ENCODE measurements around the gene UNC45A.
A peak's percentile ranks its signal among the peaks of the same experiment; 100 is the strongest.
"Not testable (repeated sequence)": the region's sequence is repeated elsewhere in the genome, so short reads cannot be mapped to it uniquely, and the experiment has no call there.

UNC45A gene

GRCh38 chr15:90918034-90918788 is 16.9 kb upstream of the UNC45A start:
- DNase-seq, result no peak

- DNase-seq, result no peak
Measured at GRCh38 chr15:90918835-90919234, 16.2 kb upstream of the UNC45A start.

- no peak for DNase-seq
Measured at GRCh38 chr15:90921887-90922286, 13.2 kb upstream of the UNC45A start.

- DNase-seq, result not testable (repeated sequence)
Measured at GRCh38 chr15:90922712-90923322, 12.3 kb upstream of the UNC45A start.

GRCh38 chr15:90924375-90924774 is 10.7 kb upstream of the UNC45A start:
- no peak for DNase-seq

GRCh38 chr15:90926766-90927165 is 8.3 kb upstream of the UNC45A start:
- not testable (repeated sequence) for DNase-seq

DNA sequence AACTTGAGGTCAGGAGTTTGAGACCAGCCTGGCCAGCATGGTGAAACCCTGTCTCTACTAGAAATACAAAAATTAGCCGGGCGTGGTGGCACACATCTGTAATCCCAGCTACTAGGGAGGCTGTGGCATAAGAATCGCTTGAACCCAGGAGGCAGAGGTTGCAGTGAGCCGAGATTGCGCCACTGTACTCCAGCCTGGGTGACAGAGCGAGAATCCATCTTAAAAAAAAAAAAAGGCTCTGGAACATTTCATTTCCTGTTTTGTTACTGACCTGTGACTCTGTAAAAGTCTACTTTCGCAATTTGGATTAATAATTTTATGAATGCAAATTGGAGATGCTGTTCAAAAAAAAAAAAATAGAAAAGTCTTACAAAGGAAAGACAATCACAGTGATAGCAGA is 7.0 kb upstream of the UNC45A start:
- DNase-seq, result not testable (repeated sequence)

DNA sequence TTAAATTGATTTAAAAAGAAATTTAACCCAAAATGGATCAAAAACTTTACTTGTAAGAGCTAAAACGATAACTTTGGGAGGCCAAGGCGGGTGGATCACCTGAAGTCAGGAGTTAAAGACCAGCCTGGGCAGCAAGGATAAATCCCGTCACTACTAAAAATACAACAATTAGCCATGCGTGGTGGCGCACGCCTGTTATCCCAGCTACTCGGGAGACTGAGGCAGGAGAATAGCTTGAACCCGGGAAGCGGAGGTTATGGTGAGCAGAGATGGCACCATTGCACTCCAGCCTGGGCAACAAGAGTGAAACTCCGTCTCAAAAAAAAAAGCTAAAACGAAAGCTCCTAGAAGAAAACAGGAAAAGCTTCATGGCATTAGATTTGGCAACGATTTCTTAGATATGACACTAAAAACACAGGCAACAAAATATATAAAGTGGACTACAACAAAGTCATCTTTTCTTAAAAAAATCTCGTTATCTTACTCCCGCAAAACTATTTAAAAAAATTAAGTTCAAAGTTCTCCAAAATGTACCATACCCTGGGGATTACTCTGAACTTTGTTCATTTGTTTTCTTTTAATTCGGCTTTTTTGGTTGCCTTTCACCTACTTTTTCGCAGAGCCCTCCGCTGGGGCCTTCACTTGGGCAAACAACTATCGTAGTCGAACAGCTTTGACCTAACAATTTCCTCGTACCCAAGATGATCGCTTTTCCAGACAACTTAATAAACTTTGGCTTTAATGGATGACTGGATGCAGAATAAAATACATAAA is 5.7 kb upstream of the UNC45A start:
- no peak for DNase-seq

GRCh38 chr15:90930861-90931574 is 4.1 kb upstream of the UNC45A start:
- no peak for DNase-seq

- no peak for DNase-seq
Measured at GRCh38 chr15:90931575-90931827, 3.6 kb upstream of the UNC45A start.

GRCh38 chr15:90931828-90932659 is 3.0 kb upstream of the UNC45A start, which contains the start of gene HDDC3:
HDDC3 (minus strand) TSS chr15:90932549; CDS start chr15:90932540, 9 bp downstream.
- DNase-seq, result peak; percentile 63

- no peak for DNase-seq
Measured at GRCh38 chr15:90932660-90932991, 2.5 kb upstream of the UNC45A start.

DNA sequence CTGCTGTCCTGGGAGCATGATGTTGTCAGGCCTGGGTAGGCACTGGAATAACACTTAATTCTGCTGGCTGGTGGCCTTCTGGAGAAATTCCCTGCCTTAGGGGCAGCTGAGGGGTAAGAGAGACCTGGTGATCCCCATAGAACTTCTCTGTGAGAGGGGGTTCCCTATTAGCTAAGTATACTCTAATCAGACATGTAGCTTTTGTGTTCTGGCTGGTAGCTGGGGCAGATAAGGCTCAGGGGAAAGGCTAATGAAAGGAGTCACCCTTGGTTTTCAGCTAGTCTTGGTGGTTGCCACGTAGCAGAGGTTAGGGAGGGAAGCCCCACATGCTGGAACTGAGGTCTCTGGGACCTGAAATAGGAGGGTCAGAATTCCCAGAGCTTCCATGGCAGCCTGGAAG is 1.8 kb upstream of the UNC45A start:
- DNase-seq, result no peak

GRCh38 chr15:90934256-90934948 is 683 bp upstream of the UNC45A start:
- DNase-seq, result peak; percentile 53

- no peak for DNase-seq
Measured at GRCh38 chr15:90936823-90937222, 1.7 kb downstream of the UNC45A start.

DNA sequence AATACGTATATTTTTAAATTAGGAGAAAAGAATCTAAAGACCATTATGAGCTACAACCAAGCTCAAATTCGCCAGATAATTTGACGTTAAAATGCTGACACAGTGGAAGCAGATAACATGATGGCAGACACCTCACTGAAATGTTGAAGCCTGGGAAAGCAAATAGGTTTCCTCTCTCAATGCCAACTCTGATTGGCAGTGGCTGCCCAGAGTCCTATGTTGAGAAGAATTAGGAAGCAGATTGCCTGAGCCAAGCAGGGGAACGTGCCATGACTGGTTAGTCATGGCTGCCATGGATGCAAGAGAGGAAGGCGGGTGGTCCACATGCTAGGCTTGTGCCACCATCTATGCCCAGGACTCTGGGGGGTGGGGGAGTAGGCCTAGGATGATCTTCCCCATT is 3.2 kb downstream of the UNC45A start:
- DNase-seq, result no peak

- DNase-seq, result no peak
Measured at GRCh38 chr15:90939756-90940155, 4.7 kb downstream of the UNC45A start.

DNA sequence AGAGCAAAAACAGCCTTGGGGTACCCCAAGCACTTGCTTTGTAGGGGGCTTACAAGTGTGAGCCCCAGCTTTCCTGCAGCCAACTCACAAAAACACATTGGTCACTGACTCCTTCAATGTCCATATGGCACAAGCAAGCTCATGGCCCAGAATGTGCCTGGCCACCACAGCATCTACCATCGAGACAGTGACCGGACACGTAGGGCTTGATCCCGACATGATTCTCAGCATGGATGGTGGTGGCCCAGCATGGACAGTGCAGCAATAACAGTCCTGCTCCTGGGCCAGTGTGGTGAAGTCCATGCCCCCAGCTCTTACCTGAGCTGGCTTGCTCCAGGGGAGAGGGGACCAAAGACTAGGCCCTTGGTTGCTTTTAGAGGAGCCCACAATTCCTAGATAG is 6.0 kb downstream of the UNC45A start:
- no peak for DNase-seq

DNA sequence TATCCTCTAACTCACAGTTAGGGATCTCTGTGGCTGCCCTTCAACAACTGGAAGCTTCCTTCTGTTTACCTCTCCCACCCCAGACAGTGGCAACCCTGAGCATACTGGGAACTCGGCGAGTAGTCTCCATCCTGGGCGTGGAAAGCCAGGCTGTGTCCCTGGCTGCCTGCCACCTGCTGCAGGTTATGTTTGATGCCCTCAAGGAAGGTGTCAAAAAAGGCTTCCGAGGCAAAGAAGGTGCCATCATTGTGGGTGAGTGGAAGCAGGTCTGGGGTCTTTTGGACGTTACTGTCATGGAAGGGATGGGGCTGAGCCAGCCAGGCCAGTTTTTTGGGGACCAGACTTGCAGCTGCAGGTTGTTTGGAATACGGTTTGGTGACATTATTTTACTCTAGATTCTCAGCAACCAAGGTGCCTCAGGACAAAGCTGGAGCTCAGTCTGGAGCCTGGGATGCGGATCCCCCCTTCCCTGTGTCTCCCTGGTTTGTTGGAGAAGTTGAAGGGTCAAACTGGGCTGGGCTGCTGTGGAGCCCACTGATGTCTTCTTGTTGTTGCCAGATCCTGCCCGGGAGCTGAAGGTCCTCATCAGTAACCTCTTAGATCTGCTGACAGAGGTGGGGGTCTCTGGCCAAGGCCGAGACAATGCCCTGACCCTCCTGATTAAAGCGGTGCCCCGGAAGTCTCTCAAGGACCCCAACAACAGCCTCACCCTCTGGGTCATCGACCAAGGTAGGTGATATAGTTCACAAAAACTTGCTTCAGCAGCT is 7.5 kb downstream of the UNC45A start:
- DNase-seq, result no peak

DNA sequence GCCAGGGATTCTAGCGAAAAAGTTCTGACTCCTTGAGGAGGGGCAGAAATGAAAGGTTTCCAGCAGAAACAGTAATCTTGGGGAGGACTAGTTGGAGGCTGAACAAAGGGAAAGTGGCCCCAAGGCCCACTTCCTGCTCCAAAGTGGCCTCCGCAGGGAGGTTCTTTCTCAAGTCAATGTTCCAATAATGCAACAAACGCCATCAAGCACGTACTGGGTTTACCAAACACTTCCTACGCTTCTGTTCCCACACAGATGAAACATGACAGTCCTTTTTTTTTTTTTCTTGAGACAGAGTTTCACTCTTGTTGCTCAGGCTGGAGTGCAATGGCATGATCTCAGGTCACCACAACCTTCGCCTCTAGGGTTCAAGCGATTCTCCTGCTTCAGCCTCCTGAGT is 10.0 kb downstream of the UNC45A start:
- DNase-seq, result no peak

GRCh38 chr15:90946538-90946937 is 11.5 kb downstream of the UNC45A start:
- DNase-seq, result no peak

Measured in NCI-H1694 (cell line).